ENCODE measurements around the gene ASAP3.
"Not testable (repeated sequence)": the region's sequence is repeated elsewhere in the genome, so short reads cannot be mapped to it uniquely, and the experiment has no call there.

The ASAP3 gene

GRCh38 chr1:23395849-23396248, 88.1 kb downstream of the ASAP3 start:
- DNase-seq: no peak

GRCh38 chr1:23395154-23395724, 88.7 kb downstream of the ASAP3 start:
- DNase-seq: no peak

DNA sequence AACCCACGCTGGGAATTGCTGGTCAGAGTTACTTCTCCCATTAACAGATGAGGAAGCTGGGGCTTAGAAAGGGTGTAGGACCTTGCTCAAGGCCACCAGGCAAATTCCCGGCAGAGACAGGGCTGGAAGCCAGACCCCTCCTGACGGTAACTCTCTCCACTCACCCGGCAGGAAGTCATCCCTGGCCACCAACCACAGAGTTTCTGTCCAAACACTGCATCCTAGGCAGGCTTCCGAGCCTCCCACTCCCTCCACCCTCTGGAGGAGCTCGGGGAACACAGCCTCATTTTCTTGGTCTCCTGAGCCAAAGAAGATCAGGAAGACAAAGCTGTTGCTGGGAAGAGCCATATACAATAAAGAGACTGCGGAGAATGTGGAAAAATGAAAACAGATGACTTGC, 89.3 kb downstream of the ASAP3 start:
- DNase-seq: no peak

GRCh38 chr1:23394181-23394580, 89.8 kb downstream of the ASAP3 start:
- no peak for DNase-seq

GRCh38 chr1:23393706-23394105, 90.3 kb downstream of the ASAP3 start:
- no peak for DNase-seq

GRCh38 chr1:23392125-23392855, 91.7 kb downstream of the ASAP3 start:
- DNase-seq: no peak

- DNase-seq: no peak
Observed at GRCh38 chr1:23389837-23390321, 94.1 kb downstream of the ASAP3 start.

DNA sequence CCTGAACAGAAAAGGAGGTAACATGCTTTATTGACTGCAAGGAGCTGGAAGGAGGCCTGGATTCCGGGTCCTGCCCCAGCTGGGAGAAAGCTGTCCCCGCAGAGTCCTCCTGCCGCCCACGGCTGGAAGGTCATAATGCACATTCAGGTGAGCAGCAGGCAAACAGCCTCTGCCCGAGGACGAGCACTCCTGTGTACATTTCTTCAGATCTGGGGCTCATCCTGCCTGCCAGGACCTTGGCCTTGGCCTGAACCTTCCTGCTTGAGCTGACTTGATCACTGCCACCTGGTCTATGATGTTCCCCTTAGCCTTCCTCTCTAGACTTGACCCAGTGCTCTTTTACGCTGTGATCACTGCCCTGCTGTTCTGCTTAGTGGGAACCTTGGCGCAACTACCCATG, 96.5 kb downstream of the ASAP3 start:
- no peak for DNase-seq

DNA sequence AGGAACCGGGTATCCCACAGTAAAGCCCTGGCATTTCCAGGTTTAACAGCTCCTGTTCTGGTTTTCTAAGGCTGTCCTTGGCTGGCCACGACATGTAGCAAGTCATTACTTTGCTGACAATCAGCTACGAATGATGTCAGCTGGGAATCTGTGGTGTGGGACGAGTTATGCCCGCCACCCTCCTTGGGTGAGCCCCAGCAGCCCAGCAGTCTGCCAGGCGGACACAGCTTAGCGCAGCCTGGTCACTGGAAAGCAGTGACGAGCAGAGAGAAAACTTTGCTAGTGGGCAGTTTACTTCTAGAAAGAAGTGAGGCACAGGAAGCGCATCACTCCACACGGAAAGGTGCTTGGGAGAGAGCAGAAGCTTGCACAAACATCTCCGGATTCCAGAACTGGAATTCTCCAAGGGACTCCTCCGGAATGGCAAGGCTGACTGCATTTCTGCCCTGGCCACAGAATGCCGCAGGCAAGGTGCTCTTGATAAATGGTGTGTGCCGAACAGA, 98.8 kb downstream of the ASAP3 start:
- DNase-seq: no peak

DNA sequence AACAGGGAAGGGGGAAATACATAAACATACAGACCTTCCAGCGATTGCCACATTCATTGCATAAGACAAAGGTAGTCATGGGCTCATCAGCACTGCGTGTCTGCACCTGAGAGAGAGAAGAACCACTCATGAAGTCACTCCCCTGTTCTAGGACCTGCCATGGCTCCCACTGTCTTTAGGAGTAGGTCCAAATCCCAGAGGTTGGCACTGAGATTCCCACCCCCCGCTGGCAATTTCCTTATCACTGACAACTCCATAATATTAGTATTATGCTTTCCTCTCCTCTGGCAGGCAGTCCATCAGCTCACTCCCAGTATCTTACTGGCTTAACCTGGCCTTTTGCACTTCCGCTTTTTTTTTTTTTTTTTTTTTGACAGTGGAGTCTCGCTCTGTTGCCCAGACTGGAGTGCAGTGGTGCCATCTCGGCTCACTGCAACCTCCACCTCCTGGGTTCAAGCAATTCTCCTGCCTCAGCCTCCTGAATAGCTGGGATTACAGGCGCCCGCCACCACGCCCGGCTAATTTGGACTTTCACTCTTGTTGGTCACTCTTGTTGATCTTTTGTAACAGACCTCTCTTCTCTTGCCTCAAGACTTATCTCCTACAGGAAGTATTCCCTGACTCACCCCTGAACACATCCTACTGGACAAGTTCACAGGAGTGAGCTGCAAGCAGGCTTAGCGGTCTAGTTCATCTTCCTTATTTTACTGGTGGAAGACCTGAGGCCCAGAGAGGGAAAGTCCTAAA, 99.5 kb downstream of the ASAP3 start:
- no peak for DNase-seq

DNA sequence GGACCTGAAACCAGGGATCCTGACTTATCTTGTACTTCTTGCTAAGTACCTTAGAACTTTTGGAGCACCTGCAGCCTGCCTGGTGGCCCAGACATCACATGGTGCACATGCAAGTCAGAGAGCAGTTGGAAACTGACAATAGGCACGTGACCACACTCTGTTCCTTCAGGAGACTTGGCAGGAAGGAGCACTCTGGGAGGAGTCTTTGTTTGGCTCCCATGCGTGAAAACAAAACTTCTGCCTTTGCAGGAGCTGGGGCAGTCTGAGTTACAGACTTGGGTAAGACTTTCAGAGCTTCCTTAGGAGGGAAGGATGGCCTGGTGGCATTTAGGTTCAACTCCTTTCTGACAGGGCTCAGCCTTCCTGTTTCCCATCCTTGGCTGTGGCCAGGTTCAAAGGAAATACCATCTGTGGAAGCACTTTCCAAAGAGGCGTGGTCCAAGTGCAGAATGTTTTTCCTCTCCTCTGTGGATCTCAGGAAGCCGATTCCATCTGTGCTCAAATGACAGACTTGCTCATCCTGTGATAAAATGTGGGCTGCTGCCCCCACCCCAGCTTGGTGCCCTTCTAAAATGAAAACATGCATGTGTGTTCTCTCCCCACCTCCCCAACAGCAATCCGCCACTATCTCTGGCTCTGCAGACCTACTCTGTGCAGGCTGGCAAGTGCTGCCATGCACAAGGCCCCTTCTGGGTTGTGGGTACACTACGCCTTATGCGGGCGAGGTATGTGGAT, 100.2 kb downstream of the ASAP3 start:
- no peak for DNase-seq

GRCh38 chr1:23381233-23381885, 102.6 kb downstream of the ASAP3 start:
- DNase-seq: no peak

GRCh38 chr1:23380719-23381118, 103.3 kb downstream of the ASAP3 start:
- no peak for DNase-seq

- not testable (repeated sequence) for DNase-seq
Observed at GRCh38 chr1:23380236-23380635, 103.7 kb downstream of the ASAP3 start.

Data from right kidney (tissue), 1 donor.